ENCODE data around the gene RBM25. TPM values are rescaled to one million over a fixed set of nuclear protein-coding genes. Genes with fewer than 3 reads are reported as not detected.

RBM25 gene
- polyA plus RNA-seq, 1 experiment: 52.4 TPM

DNA sequence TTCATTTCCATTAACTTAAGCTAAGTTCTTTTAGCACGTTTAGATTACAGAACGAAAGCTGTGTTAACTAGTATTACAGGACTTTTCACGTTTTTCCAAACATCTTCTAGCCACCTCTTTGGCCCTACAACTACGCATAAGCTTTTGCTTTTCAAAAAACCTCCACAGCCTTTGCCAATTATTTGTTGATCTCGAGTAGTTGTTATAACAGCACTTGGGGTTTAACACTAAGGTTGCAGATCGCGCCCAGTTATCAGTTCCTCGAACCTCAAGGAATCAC lies 450 bp upstream of the RBM25 start:
- TF ChIP-seq, protein P1, sequence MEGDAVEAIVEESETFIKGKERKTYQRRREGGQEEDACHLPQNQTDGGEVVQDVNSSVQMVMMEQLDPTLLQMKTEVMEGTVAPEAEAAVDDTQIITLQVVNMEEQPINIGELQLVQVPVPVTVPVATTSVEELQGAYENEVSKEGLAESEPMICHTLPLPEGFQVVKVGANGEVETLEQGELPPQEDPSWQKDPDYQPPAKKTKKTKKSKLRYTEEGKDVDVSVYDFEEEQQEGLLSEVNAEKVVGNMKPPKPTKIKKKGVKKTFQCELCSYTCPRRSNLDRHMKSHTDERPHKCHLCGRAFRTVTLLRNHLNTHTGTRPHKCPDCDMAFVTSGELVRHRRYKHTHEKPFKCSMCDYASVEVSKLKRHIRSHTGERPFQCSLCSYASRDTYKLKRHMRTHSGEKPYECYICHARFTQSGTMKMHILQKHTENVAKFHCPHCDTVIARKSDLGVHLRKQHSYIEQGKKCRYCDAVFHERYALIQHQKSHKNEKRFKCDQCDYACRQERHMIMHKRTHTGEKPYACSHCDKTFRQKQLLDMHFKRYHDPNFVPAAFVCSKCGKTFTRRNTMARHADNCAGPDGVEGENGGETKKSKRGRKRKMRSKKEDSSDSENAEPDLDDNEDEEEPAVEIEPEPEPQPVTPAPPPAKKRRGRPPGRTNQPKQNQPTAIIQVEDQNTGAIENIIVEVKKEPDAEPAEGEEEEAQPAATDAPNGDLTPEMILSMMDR (IDR thresholded peaks at IDR 0.05; ENCODE audit: low read depth, low read length): no peak
- H3K4me3 ChIP-seq (ENCODE audit: low read depth, low read length): peak overlapping the region; percentile 94
- POLR2A ChIA-PET: interaction anchor here (0.7 to 2.2 kb wide), 5 partner anchors 10 to 68 kb away, joined by 3 to 21 read pairs (median 7); partner anchors contain the start of gene ZFYVE1
- H3K9me3 ChIP-seq (ENCODE audit: control insufficient read depth, insufficient read depth, low read length): peaks cover 3% of the 10 kb centered on the region; the same call in 1 of the 2 replicates
- H3K27me3 ChIP-seq (ENCODE audit: control insufficient read depth, insufficient read depth, low read length): no peaks in the 10 kb centered on the region
- peak overlapping the region; percentile 92 for H3K27ac ChIP-seq (ENCODE audit: low read depth, low read length)
- no peak for DNase-seq (ENCODE audit: low read depth, low spot score)
- CTCF ChIA-PET: no interaction called here

GRCh38 chr14:73058922-73059673 lies 764 bp downstream of the RBM25 start:
- H3K27ac ChIP-seq (ENCODE audit: low read depth, low read length): peak overlapping the region; percentile 92
- H3K9me3 ChIP-seq (ENCODE audit: control insufficient read depth, insufficient read depth, low read length): peaks cover 3% of the 10 kb centered on the region; the same call in 1 of the 2 replicates
- H3K27me3 ChIP-seq (ENCODE audit: control insufficient read depth, insufficient read depth, low read length): no peaks in the 10 kb centered on the region
- DNase-seq (ENCODE audit: low read depth, low spot score): no peak
- POLR2A ChIA-PET: interaction anchor here (0.6 to 2.2 kb wide), 7 partner anchors 9 to 321 kb away, joined by 3 to 21 read pairs (median 5); partner anchors contain the start of genes PSEN1 and ZFYVE1
- CTCF ChIA-PET: interaction anchor here (0.8 kb wide), 1 partner anchor 542 kb away, joined by 3 read pairs; no protein-coding TSS in a partner anchor
- TF ChIP-seq, protein P1 (IDR thresholded peaks at IDR 0.05; ENCODE audit: low read depth, low read length): no peak
- H3K4me3 ChIP-seq (ENCODE audit: low read depth, low read length): peak overlapping the region; percentile 94

GRCh38 chr14:73069585-73069984 lies 11.3 kb downstream of the RBM25 start:
- CTCF ChIA-PET: no interaction called here
- POLR2A ChIA-PET: interaction anchor here (2.8 kb wide), 1 partner anchor 11 kb away, joined by 10 read pairs; the partner anchor contains the start of gene RBM25
- TF ChIP-seq, protein P1 (IDR thresholded peaks at IDR 0.05; ENCODE audit: low read depth, low read length): no peak
- no peaks in the 10 kb centered on the region for H3K9me3 ChIP-seq (ENCODE audit: control insufficient read depth, insufficient read depth, low read length)
- no peaks in the 10 kb centered on the region for H3K27me3 ChIP-seq (ENCODE audit: control insufficient read depth, insufficient read depth, low read length)
- no peak for DNase-seq (ENCODE audit: low read depth, low spot score)
- no peak overlapping the region for H3K27ac ChIP-seq (ENCODE audit: low read depth, low read length)
- H3K4me3 ChIP-seq (ENCODE audit: low read depth, low read length): no peak overlapping the region

GRCh38 chr14:73091044-73091443 lies 32.7 kb downstream of the RBM25 start:
- no peaks in the 10 kb centered on the region for H3K9me3 ChIP-seq (ENCODE audit: control insufficient read depth, insufficient read depth, low read length)
- ChIA-PET CTCF (no interaction called here), POLR2A (no interaction called here)
- H3K27ac ChIP-seq (ENCODE audit: low read depth, low read length): no peak overlapping the region
- TF ChIP-seq, protein P1 (IDR thresholded peaks at IDR 0.05; ENCODE audit: low read depth, low read length): no peak
- H3K27me3 ChIP-seq (ENCODE audit: control insufficient read depth, insufficient read depth, low read length): no peaks in the 10 kb centered on the region
- H3K4me3 ChIP-seq (ENCODE audit: low read depth, low read length): no peak overlapping the region
- DNase-seq (ENCODE audit: low read depth, low spot score): no peak

DNA sequence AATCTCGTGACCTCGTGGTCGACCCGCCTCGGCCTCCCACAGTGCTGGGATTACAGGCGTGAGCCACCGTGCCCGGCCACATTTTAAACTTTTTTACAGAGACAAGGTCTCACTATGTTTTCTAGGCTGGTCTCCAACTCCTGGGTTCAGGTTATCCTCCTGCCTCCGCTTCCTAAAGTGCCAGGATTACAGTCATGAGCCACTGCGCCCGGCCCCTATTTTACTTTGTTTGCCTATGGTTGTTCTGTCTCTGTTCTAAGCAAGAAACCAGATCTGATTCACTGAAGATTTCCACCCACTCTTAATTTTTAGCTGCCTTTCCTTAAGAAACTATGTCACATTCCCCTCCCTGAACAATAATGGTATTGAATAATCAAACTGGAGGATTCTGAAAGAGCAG lies 39.1 kb downstream of the RBM25 start:
- TF ChIP-seq, protein P1 (IDR thresholded peaks at IDR 0.05; ENCODE audit: low read depth, low read length): no peak
- DNase-seq (ENCODE audit: low read depth, low spot score): no peak
- CTCF ChIA-PET: no interaction called here

More for the DNA sequence above, 39.1 kb downstream of the RBM25 start:
- H3K27me3 ChIP-seq (ENCODE audit: control insufficient read depth, insufficient read depth, low read length): no peaks in the 10 kb centered on the region
- POLR2A ChIA-PET: no interaction called here
- H3K27ac ChIP-seq (ENCODE audit: low read depth, low read length): no peak overlapping the region
- H3K4me3 ChIP-seq (ENCODE audit: low read depth, low read length): no peak overlapping the region
- no peaks in the 10 kb centered on the region; the same call in 1 of the 2 replicates for H3K9me3 ChIP-seq (ENCODE audit: control insufficient read depth, insufficient read depth, low read length)
